HG02943 (cell line): ENCODE data around the gene TNFSF10.

ENCODE experiments used
- ATAC-seq: cut with Tn5 transposase; IDR thresholded peaks from one replicate; pipeline ENCODE4 v1.9.1; 2021; ENCODE audit warnings: mild to moderate bottlenecking, low read depth, moderate library complexity; ENCODE audit not compliant: unreplicated experiment

Gene TNFSF10

DNA sequence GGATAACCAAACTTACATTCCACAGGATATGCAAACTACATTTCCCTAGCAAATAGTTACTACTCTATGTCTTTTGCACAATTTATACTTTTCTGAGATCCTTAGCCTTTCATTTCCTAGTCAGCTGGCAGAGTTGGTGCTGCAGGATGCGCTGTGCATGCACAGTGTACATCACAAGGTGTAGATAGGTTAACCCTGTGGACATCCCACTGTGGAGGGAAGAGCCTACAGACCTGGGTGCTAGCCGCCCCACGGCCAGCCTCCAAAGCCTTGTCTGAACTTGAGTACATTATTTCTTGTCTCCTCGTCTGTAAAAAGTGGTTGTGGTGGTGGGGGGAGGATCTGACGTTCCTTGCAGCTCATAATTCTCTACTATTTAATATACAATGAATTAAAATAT is 3.5 kb downstream of the TNFSF10 start:
- ATAC-seq = no peak

DNA sequence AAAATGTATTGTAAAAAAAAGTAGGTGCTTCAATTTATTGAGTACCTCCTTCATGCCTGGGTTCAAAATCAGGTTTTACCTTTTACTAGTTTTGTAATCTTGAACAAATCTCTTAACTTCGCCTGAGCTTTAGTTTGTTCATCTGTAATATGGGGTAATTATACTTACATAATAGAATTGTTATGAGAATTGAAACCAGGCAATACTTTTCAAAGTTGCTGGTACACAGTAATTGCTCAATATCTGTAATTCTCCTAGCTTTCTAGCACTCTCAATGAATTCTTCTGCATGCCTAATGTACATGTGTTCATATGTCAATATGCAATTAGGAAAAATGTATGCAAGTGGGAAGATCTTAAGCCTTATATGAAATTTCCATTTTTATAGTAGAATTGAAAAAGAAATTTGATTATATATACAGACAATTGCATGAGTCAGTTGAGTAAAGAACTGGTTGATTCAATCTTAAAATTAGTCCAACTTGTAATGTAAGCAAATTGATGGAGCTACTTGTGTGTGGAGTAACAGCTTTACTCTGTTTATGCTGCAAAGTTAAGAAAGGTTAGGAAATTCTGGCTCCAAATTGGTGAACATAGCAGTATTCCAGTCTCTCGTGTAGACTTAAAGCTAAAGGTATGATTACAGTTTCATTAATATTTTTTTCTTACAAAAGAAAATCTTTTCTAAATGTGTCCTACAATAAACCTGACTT is 4.1 kb downstream of the TNFSF10 start:
- ATAC-seq = no peak

DNA sequence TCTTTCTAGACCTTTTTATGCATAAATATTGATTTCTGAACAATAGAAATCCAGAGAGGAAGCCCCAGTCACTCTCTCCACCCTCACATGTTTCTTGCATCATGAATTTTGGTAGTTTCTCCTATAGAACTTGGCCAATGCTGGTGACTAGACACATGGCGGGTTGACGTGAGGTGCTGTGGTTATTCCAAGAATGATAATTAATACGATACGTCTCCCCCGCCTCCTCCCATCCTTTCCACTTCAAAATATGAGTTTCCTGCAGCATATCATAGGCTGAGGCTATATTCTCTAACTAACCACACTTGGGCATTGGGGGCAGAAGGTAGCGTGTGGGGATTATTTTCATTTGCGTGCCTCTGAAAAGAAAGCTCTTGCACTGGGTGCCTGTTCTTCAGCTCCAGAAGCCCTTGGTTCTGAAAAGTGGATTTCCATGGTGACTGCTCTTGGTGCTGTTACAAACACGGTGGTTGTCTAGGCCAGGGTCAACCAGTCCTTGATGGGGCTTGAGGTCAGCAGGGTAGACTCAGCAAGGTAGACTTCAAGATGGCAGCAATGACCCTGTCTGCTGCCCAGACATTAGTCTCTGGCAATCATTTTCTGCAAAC is 5.3 kb downstream of the TNFSF10 start:
- ATAC-seq = no peak

DNA sequence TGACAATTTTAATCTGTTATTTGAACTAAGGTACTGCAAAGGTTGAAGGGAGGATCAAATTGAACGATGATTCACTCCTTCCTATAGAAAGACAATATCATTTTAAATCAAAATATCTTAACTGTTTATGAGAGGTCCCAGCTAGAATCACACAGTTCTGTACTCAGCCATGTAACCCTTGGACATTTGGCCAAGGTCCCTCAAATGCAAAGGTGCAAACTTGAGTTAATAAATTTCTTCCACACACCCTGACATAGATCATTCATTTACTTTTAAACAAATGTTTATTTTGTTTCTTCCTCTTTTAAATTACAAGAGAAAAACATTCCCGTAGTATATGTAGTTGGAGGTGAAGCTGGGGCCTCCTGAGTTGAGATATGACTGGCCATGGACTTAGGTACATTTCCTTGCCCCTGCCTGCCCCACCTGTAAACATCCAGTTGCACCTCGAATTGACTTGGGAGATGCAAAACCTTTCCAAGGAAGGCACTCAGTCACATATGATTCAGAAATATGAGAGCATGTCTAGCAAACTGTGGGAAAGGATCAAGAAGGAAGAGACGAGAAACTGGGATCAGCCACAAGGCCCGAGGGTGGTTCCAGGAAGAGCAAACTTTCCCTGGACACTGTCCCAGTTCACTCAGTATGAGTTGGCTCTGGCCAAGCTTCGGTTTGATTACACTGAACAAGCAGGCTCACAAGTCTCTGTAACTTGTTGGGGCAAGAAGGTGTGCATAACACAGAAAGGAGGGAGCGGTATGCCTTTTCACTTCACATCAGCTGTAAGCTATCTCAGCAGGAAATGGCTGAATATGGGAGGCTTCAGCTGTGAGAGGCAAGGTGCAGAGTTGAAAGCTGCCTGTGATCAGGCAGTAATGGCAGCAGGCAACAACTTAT is 6.7 kb downstream of the TNFSF10 start:
- no peak for ATAC-seq

DNA sequence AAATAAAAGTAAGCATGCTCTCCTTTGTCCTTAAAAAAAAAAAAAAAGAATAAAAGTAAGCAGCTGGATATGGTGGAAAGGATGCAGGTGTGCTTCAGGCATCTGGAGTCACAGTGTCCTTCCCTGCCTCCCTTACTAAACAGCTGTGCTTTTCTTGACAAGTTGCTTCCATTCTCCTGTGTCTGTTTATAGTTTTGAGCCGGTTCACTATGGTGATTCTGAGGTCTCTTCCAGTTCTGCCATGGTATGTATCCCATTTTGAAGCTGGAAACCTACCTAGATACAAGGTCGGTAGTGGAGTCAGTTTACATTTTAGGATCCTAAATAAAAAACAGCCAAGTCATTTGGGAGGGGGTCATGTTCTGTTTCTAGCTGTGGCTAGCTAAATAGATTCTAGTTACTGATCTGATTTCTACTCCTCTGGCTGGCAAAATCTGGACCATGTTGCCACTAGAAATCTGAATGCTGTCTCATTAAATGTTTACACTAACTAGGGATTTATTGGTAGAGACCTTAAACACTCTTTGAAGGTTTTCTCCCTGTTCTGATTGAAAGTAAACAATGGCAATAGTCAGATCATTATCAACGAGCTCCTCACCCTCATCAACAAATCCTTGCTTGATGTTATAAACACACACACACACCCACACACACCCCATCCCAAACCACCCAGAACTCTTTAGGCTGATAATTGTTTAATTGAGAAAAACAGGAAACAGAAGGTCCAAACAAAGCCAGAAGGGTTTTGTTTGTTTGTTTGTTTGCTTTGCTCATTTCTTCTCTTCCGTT is 7.9 kb downstream of the TNFSF10 start:
- ATAC-seq = no peak

DNA sequence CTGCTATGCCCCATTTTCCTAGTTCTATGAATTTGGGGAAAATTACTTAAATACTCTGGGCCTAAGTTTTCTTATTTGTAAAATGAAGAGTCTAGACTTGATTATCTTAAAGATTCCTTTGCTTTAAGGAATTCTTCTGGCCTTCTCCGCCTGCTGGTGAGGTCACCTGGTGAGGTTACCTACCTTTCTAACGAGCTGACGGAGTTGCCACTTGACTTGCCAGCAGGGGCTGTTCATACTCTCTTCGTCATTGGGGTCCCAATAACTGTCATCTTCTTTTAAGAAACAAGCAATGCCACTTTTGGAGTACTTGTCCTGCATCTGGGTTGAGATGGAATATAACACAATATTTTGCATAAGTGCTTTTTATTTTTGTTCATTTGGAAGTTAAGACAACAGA is 8.6 kb downstream of the TNFSF10 start:
- ATAC-seq = no peak

DNA sequence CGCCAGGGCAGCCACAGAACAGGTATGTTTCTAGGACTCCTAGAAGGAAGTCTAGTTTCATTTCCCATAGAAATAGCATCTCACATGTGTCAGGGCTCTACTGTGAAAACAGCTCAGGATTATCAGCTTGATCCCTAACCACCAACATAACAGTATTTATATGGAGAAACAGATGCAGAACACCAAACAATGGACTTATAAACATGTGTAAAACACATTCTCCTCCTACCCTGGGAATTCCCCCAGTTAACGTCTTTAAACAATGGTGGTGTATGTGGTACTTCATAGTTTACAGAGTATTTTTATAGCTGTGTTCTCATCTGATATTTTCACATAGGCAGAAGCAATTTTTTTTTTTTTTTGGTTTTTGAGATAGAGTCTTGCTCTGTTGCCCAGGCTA is 9.7 kb downstream of the TNFSF10 start:
- no peak for ATAC-seq

DNA sequence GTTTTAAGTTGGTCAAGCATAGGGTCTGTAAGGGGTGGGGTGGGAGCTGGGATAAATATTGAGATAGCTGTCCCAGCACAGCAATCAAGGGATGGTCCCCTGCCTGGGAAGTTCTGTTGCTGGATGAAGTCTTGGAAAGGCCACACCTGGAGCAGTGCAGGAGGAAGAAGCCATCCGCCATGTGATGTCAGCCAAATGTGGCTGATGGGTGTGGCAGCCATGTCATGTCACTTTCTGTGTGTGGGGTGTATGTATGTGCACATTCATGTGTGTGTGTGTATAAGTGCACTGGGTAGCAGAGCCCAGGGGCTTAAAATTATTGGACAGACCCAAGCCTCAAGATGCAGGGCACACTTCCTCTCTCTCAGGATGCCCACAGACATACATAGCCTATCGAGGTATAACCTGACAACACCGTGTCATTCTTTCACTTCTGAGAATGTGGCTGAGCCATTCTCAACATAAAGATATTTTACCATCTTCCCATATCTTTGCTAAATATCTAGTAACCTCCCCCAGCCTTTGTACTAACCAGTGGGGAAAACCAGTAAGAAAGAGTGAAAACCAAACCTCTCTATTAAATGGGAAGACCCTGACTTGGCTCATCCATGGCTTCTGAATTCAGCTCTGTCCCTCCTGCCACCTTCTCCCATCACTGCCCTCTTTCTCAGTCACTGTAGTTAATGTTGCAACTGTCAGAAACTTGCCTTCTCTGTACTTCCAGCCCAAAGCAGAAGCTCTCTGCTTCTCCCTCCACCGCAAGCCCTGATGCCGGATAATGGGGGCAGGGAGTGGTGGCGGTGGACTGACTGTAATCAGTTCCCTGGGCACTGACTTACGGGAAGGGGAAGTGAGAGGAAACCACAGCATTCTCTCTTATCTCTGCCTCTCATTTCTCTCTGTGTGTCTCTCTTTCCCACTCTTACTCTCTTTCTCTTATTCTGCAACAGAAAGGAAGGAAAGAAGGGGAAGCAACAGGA is 11.2 kb downstream of the TNFSF10 start:
- peak; percentile 48 for ATAC-seq

DNA sequence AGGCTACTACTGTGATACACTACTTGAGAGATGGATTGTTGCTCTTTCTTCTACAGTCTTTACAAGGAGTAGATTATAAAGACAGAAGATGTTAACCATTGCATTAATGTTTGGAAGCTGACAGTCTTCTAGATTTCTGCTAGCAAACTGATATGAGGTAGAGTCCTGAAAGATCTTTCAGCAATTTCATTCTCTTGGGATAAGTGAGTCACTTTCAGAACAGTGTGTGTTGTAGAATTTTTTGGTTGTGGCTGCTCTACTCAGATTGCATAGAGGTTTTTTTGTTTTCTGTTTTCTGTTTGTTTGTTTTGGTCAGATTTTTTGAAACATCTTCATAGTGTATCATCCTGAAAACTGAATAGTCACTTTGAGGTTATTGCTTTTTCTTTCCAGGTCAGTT is 17.1 kb downstream of the TNFSF10 start:
- no peak for ATAC-seq

DNA sequence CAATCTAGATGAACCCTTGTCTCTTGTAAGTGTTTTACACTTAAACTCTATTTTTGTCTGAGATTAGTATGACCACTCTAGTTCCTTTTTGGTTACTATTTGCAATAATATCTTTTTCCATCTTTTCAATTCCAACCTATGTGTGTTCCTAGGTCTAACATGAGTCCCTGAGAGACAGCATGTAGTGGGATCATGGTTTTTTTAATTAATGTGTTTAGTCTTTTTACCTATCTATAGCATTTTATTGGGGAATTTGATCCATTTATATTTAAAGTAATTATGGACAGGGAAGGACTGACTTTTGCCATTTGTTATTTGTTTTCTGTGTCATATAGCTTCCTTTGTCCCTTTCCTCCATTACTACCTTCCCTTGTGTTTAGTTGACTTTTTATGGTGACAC is 21.7 kb downstream of the TNFSF10 start:
- ATAC-seq = no peak

DNA sequence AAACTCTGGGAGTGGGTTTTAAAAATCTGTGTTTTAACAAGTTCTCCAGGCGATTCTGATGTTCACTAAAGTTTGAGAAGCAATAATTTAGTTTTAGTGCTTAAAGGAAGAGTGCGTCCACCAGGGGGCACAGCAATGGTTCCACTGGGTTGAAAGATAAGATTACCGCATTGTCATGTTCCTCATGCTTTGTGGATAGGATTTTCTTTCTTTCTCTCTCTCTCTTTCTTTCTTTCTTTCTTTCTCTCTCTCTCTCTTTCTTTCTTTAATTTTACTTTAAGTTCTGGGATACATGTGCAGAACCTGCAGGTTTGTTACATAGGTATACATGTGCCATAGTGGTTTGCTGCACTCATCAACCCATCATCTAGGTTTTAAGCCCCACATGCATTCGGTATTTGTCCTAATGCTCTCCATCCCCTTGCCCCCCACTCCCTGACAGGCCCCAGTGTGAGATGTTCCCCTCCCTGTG is 33.0 kb downstream of the TNFSF10 start:
- ATAC-seq = peak; percentile 79

DNA sequence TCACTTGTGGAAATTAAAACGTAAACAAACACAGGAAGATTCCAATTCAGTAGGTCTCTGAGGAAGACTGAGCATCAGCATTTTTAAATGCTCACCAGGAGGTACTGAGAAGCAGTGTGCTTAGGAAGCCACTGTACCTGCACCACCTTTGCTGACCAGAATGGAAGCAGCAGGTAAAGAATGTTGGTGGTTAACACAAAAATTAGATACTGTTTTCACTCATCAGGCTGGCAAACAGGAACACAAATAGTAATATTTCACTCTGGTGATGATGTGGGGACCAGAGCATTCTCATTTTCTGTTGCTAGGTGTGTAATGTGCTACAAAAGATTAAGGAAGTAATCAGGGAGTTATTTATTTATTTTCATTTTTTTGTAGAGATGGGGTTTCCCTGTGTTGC is 45.1 kb downstream of the TNFSF10 start:
- ATAC-seq = no peak

DNA sequence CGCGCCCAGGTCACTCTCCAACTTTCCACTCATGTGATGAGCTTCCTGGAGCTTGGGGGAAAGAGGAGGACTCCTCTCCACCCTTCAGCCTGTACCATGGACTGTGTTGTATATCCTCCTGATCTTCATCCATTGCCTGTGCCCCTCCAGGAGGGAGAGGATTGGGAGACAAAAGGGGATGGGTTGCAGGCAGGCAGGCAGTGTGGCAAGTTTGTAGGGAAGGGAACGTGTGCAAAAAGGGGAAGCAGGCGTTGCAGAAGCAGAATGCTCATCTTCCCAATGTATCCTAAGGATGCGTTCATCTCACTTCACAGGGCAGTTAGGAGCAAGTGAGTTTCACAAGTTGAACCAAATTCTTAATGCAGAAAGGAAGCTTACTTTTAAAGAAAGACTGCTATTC is 46.9 kb downstream of the TNFSF10 start:
- ATAC-seq = no peak

DNA sequence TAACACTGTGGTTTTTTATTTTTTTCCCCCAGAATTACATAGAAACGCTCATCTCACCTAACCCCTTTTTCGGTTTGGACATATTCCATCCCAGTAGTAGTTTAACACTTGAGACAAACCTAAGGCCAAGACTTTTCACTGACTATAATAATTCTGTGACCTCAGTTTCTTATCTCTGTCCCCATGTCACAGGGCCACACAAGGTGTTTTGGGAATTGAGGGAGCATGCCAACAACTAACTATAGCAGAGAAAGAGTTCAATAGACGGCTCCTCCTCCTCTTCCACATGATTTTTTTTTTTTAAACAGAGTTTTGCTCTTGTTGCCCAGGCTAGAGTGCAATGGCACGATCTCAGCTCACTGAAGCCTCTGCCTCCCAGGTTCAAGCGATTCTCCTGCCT is 47.5 kb downstream of the TNFSF10 start:
- no peak for ATAC-seq

DNA sequence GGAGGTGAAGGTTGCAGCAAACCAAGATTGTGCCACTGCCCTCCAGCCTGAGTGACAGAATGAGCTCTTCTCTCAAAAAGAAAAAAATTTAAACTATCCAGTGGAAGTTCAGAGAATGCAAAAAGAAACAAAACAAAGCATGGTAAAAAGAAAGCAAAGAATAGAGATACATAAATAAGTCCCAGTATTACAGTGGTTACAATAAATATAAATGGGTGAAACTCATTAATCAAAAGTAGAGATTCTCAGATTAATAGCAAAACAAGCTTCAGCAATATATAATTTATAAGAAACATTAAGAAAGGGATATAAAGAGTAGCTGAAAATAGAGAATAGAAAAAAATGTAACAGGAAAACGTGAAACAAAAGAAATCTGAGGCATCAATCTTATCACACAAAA is 51.3 kb downstream of the TNFSF10 start:
- no peak for ATAC-seq

DNA sequence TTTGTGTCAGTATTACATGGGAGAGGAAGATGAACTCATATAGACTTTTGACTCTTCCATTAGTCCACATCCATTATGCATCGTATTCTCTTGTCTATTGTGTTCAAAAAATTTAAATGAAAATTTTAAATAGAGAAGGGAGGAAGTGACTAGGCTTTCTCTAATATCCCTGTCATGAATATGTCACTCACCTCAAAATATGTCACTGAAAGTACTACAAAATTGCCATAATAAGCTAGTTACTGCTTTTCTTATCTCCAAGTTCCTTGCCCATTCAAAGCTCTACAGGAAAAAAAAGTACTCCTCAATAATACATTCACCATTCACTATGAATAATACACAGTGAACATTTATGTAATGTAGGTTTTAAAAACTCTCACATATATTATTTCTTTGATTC is 52.6 kb downstream of the TNFSF10 start:
- ATAC-seq = no peak

DNA sequence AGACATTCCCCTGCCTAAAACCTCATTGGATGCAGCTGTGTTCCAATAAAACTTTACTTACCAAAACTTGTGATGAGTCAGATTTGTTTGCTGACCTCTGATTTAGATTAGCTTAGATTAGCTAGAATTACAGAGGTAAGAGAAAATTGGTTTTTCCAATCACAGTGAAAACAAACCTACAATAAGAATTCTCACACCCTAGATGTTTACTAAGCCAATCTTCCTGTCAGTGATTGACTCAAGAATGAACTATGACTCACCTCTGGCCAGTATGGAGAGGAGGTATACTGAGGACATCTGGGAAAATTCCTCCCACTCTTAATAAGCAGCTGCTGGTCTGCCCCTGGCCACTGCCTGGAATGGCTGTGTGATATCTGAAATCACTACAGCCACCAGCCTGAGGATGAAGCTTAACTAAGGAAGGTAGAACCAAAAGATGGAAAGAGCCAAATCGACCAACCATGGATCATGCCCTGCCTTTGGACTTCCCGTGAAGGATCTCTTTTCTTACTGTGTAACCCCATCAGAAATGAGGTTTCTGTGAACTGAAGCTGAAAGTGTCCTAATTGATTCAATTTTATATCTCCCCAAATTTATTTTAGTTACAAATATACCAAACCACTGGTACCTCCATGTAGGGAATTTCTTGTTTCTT is 55.9 kb downstream of the TNFSF10 start:
- no peak for ATAC-seq

DNA sequence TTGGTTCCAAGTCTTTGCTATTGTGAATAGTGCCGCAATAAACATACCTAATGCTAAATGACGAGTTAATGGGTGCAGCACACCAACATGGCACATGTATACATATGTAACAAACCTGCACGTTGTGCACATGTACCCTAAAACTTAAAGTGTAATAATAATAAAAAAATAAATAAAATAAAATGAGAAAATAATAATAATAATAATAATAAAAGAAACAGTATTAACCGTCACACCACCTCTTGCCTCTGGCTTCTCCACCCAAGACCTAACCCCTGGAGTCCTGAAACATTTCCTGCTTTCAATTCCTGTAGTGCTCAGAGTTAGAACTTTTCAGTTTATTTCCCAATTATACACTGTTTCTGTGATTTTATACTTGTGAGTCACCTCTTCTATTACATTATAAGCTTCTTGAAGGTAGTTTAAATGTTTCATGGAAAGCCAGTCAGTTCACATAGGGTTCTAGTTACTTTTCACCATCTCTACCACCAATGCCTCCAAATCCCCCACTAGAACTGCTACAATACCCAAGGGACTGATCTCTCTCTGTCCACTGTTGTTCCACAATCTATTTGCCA is 56.6 kb downstream of the TNFSF10 start:
- no peak for ATAC-seq

DNA sequence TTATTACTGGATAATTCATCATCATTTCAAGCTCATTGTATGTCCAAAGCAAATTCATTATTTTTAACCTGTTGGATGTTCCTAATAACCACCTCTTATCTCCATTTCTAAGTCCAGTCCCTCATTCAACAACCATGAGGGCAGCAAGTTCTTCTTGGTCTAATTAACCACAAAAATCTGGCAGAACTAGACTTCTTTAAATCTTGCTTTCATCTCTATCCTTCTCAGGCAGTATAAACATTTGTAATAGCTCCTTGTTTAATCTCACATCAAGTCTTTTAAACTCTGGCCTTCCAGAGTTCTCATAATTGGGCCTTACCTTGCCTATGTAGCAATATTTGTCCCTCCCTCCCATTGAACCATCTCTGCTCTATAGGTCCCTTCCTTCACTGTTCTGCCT is 57.9 kb downstream of the TNFSF10 start:
- ATAC-seq = no peak
